ENCODE data around the gene KRT15.

The KRT15 gene

DNA sequence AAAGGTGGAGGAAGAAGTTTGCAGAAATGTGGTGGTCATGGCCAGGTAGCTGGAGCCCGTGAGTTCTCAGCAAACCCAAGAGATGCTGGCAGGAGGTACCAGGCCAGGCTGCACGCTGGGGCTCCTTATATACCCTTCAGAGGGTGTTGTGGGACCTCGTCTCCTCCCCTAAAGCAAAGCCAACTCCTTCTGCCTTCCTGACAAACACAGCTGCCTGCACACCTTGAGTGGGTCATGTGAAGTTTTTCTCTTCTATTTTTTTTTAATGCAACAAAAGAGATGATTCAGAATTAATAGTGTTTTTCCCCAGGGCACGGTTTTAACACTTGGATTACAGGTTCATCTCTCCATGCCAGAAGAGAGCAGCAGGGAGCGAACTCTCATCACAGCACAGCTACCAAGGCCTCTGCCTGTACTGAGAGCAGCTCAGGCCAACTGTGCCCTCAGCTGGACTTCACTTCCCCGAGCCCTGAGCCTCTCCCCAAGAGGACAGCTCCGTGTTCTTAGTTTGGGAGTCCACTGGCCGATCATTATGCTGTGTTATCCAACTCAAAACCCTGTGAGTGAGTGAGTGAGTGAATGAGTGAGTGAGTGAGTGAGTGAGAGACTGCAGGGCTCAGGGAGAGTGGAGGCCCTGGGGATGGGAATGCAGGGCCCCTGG lies at the start of gene KRT15:
Gene KRT15 (minus strand): TSS at position 102 of the 661 bp plus-strand sequence. CDS start 63 bp downstream, at position 39.
- DNase-seq (ENCODE audit: low read depth in 4 of 4, low spot score in 1 of 4): no peak

DNA sequence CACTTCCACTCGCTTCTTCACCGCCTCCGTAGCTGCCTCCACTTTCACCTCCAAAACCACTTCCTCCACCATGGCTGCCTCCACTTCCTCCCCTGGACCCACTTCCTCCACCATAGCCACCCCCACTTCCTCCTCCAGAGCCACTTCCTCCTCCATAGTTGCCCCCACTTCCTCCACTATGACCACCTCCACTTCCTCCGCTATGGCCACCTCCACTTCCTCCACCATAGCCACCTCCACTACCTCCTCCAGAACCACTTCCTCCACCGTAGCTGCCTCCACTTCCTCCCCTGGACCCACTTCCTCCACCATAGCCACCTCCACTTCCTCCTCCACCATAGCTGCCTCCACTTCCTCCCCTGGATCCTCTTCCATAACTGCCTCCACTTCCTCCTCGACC lies 48.6 kb upstream of the KRT15 start:
- DNase-seq (ENCODE audit: low read depth in 4 of 4, low spot score in 1 of 4): no peak

DNA sequence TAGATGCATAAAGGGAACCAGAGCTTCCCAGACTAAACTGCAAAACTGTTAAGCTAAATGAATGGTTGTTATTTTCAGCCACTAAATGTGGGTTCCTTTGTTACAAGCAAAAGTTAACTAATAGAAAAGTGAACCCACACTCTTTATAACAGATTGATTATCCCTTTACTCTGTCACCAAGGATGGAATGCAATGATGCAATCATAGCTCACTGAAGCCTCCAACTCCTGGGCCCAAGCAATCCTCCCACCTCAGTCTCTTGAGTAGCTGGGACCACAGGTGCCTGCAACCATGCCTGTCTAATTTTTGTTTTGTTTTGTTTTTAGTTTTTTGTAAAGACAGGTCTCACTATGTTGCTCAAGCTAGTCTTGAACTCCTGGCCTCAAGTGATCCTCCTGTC lies 46.6 kb upstream of the KRT15 start:
- DNase-seq (ENCODE audit: low read depth in 4 of 4, low spot score in 1 of 4): no peak

DNA sequence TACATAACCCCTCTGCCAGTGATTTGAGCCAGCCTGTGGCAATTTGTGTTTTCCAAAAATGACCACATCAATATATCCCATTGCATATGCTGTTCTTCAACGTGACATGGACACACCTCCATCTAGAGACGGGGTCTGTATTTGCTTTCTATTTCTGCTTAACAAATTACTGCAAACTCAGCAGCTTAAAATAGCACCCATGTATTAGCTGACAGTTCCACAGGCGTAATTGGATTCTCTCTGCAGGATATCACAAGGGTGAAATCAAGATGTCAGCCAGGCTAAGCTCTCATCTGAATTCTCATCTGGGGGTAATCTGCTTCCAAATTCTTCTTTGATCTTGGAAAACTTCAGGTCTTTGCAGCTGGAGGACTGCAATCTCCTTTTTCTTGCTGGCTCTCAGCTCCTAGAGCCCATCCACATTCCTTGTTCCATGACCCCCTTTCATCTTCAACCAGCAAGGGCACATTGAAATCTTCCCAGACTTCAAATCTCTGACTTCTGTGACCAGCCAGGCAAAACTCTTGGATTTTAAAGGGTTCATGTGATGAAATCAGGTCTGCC lies 45.0 kb upstream of the KRT15 start:
- DNase-seq (ENCODE audit: low read depth in 4 of 4, low spot score in 1 of 4): no peak

DNA sequence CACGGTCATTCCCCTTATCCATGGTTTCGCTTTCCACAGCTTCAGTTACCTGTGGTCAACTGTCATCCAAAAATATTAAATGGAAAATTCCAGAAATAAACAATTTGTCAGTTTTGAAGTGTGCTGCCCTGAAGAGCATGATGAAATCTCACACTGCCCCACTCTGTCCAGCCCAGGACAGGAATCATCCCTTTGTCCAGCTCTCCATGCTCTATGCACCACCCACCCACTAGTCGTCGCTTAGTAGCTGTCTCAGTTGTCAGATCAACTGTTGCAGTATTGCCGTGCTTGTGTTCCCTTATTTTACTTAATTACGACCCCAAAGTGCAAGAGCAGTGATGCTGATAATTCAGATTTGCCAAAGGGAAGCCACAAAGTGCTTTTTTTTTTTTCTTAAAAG lies 42.9 kb upstream of the KRT15 start:
- DNase-seq (ENCODE audit: low read depth in 4 of 4, low spot score in 1 of 4): no peak

DNA sequence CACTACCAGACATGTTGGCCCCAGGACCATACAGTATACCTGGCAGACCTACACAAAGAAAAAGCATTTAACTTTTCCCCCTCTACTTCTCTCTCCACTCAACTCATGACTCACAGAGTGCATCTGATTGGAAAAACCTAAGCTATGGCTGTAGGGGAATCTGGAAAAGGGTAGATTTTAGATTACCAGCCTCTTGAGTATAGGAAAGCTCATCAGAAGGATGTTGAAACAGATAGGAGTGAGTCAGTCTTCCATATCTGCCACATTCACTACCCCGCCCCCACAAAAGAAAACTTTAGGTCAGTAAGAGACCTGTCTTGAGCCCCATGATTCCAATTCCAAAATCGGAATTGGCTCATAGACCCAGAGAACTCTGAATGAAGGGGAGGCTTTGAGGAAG lies 40.9 kb upstream of the KRT15 start:
- no peak for DNase-seq (ENCODE audit: low read depth in 4 of 4, low spot score in 1 of 4)

DNA sequence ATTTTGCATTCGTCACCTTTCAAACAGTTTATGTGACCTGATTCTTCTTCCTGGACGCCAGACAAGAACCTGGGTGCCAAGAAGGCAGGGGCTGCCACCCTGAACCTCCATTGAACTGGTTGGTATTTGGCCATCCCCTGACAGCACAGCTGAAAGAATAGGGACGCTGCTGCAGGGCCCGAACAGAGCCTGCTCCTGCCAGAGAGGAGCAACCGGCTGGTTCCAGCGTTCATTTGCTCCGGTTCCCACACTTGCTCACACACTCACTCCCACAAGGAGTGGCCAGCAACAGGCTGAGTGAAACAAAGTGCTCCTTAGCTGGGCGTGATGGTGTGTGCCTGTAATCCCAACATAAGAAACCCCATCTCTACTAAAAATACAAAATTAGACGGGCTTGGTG lies 38.2 kb upstream of the KRT15 start:
- DNase-seq (ENCODE audit: low read depth in 4 of 4, low spot score in 1 of 4): no peak

DNA sequence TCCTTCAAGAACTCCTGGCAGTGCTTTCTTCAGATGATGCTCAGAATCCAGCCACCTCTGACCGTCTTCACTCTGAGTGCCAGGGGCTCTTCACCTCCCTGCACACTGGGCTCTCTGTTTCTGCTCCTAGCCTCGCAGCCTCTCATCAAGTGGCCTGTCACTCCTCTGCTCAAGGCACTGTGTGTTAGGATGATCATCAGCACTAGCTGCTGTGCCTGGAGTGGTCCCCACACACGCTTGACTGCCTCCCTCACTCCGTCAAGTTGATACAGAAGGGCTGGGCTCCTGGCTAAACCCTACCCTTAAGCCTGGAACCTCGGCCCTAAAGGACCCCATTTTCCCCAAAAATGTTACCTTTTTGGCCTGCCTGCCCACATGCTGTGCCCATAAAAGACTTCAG lies 37.6 kb upstream of the KRT15 start:
- DNase-seq (ENCODE audit: low read depth in 4 of 4, low spot score in 1 of 4): no peak

DNA sequence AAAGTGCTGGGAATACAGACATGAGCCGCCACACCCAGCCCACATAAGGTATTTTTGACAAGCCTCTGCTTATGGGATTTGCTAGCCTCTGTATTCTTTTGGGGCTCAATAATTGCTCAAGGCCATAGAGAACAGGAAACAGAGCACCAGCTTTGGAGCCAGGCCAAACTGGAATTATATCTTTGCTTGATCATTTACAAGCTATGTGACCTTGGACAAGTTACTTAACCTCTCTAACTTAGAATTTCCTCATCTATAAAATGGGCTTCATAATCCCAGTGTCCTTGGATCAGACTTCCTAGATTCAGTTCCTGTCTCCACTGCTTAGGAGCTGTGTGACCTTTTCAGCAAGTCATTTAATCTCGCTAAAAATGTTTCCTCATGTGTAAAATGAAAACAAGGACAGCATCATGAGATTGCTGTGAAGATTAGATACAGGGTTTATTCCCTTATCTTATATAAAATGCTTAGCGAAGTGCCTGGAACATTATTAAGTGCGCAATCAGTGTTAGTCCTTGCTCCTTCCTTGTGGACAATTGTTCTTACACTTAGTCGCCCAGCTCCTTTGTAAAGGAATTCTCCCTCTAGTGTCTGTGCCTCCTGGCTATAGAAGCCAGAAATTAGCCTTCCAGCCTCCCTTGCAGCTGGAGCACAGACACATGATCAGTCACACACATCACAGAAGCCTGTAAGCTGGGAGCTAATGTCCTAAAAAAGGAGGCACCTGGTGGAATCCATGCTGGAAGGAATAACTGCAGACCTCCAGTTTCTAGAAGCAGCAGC lies 36.6 kb upstream of the KRT15 start:
- DNase-seq (ENCODE audit: low read depth in 4 of 4, low spot score in 1 of 4): no peak

DNA sequence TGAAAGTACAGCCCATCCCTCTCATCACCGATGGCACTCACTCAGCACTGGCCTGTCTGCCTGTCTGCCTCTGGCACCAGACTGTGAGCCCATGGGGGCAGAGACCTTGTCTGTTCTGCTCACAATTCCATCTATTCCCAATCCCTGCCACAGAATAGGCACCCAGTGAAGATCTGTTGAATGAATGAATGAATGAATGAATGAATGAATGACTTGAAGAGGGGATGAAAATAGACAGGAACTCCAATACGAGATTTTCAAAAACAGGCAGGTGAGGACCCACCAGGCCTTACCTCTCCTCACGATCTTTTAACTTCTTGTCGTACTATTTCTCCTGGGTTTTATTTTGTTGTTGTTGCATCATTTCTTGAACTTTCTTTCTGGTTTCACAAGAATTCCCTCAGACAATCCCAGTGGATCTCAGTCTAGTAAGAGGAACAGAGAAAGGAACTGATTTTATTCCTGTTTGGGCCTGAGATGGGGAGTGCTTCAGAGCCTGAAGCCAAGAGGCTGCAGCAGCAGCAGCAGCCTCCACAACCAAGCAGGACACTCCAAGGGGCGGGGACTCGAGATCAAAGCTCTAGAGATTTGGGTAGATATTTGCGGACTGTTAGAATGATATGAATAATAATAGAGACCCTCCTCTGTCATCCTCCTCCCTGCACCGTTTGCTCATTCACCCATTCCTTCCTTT lies 35.4 kb upstream of the KRT15 start:
- DNase-seq (ENCODE audit: low read depth in 4 of 4, low spot score in 1 of 4): no peak

DNA sequence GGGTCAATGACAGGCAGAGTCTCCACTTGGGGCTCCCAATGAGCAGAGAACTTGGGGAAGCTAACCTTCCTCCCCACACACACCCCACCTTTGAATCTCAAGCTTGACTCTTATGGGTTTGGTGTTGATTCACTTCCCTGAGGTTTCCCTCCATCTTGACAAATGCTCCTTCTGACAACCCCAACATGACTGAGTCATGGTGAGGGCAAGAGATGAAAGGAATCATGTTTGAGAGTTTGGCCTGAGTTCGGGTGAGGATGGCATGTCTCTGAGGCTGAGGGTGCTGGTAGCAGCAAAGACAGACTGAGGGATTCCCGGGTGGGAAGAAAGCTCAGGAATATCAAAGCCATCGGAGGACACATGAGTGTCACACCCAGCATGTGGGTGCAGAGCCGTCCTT lies 34.5 kb upstream of the KRT15 start:
- DNase-seq (ENCODE audit: low read depth in 4 of 4, low spot score in 1 of 4): no peak

DNA sequence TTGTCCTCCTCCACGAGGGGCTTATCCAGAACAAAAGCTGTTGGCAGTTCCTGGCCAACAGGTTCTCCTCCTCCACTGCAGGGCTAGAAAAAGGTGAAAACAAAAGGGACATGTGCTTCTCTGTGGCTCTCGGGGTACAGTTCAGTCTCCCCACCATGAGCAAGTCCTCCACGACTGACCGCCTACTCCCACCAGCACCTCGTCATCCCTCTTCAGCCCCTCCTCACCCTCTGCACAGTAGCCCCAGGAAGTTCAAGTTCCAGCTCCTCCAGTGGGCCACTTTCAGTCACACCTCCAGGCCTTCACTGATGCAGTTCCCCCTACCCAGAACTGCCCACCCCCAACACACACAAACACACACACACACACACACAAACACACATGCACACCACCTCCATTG lies 33.8 kb upstream of the KRT15 start:
- DNase-seq (ENCODE audit: low read depth in 4 of 4, low spot score in 1 of 4): no peak

DNA sequence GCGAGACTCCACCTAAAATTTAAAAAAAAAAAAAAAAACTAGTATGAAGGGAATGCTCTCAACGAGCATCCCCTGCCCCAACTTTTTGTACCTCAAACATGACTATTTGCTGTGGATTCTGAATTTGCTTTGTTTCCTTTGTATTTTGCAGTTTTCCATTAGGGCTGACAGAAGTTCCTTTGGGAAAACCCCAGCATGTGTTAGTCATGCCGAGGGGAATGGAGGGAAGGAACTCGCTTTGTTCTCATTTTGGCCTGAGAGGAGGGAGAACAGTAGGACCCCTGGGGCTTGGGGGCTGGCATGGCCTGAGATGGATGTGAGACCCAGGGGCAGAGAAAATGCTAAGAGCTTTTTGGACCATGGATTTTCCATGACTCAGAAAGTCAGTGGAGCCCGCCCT lies 32.7 kb upstream of the KRT15 start:
- no peak for DNase-seq (ENCODE audit: low read depth in 4 of 4, low spot score in 1 of 4)

DNA sequence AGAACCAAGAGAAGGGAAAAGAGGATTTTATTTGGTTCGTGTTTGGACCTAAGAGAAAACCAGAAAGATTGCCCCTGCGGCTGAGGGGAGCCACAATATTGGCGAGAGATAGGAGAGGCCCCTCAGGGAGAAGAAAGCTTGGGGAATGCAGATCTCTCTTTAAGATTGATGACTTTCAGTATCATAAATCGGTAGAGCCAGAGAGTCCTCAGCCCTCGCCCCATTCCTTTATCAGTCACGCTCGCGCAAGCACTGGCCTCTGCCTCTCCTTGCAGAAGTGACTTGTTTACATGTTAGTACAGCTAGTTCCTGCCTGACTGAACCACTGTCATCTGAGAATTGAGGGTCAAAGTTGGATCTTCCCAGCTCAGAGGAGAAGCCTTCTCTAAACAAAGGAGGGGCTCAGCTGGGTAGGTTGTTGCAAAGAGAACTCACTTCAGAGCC lies 30.9 kb upstream of the KRT15 start:
- no peak for DNase-seq (ENCODE audit: low read depth in 4 of 4, low spot score in 1 of 4)

DNA sequence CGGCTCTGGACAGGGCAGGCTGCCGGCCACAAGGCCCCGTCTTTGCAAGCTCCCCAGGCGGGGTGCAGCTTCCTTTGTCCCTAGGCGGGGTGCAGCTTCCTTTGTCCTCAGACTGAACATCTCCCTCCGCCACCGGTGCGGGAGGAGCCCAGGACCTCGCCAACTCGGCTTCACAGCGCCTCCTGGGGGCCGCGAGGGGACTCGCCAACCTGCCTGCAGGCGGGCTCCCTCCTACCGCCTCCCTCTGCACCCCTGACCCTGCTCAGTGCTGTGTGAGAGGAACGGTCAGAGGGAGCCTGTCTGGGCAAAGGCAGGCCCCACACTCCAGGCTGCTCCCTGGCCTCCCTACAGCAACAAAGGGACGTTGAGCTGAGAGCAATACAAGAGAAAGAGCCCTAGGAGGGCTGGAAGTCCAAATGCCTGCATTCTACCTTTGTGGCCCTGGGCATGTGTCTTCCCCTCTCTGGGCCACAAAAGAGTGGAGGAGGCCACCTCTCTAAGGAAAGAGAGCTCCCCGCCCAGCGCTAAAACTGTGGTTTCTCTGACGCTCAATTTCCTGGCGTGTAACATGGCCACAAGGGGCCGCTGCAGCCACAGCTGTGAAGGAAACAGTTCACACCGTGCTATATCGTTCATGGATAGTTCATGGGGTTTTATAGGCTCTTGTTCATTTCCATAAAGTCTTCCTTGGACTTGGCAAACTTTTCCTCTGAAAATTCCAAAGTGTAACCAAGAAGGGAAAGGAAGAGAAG lies 30.3 kb upstream of the KRT15 start:
- DNase-seq (ENCODE audit: low read depth in 4 of 4, low spot score in 1 of 4): peak; percentile 58 to 73 (median 64)

DNA sequence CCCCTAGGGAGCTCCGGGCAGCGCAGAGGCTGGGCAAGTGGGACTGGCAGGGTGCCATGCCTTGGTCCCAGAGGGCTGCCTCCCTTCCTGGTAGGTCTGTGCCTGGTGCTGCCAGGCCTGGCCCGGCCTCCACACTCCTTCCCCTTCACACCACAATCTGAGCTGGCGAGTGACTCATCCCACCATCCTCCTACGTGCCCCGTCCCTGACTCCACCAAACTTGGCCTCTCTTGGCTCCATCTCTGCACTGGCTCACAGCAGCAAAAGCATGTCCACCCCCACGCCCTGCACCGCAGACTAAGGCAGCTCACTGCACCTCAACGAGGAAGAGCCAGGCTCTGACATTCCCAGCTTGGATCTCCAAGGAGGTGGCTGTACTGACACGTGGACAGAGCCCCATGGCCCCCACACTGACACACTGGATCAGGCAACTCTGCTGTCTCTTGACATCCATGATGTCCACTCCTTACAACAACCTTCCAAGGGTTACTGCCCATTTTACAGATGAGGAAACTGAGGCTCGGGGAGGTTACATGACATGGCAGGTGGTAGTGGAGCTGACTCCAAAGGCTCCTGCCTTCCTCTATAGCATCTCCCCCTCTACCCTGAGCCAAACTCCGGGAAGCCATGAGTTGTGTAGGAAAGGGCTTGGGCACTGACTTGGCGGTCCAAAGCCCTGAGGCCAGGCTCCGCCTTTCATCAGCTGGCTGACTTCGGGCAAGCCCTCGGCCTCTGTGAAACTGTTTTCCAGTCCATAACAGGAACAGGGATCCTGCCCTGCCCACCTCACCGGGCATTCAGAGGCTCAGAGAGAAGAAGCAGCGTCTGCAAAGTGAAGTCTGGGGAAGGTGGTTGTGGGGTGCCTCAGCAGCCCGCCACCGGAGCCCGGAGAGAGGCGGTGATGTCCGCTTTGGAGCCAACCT lies 29.5 kb upstream of the KRT15 start:
- peak; percentile 32 to 66 (median 46) for DNase-seq (ENCODE audit: low read depth in 4 of 4, low spot score in 1 of 4)

DNA sequence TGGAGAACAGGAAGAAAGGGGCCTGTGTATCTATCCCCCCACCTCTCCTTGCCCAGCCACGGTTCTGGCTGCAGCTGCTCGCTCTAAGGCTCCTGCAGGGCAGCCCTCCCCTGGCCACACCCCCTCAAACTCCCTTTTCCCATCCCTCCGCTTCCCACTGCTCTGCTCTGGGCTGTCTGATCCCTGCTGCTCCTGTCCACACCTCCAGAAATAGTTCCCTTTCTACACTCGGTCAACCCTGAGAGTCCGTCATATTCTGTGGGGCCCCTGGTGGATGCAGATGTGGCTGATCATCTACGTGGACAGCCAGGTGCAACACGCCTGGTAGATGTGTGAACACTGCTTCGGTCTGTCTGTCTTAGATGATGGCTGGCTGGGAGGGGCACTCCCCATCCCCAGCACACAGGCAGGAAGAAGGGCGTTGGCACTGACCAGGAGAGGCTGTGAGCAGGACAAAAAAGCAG lies 28.7 kb upstream of the KRT15 start:
- no peak for DNase-seq (ENCODE audit: low read depth in 4 of 4, low spot score in 1 of 4)

DNA sequence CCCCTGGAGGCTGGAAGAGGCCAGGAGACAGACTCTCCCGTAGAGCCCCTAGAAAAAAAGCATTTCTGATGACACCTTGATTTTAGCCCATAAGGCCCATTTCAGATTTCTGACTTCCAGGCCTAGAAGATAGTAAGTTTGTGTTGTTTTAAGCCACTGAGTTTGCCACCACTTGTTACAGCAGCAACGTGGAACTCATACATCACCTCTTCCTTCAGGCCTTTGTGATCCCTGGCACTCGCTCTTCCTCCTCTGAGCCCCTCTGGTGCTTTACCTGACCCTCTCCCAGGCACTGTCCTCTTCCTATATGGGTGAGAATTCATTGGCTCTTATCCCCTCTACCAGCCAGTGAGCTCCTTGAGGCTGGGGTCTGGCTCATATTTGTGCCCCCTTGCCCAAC lies 28.1 kb upstream of the KRT15 start:
- no peak for DNase-seq (ENCODE audit: low read depth in 4 of 4, low spot score in 1 of 4)

DNA sequence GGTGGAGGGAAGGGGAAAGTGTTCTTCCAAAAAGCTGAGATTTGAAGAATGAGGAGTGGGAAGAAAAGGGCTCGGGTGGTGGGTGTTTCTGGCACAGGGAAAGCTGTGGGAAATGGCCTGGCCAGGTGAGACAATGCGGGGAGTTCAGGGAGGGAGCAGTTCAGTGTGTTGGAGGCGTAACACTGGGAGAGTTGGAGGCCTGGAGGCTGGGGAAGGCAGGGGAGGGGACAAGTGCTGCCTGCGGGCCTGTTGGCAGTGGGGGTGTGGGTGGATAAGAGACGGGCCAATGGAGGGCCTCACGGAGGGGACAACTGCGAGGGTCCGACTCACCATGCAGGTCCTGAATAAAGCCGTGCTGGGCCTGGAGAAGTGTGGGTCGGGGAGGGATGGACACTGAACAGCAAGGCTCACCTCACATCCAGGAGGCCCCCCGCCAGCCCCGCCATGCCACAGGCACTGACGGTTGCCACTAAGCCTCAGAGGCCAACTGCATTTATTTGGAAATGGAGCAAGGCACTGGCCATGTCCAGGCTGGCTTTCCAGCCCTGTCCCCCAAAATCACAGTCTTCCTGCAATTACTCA lies 27.2 kb upstream of the KRT15 start:
- no peak for DNase-seq (ENCODE audit: low read depth in 4 of 4, low spot score in 1 of 4)

DNA sequence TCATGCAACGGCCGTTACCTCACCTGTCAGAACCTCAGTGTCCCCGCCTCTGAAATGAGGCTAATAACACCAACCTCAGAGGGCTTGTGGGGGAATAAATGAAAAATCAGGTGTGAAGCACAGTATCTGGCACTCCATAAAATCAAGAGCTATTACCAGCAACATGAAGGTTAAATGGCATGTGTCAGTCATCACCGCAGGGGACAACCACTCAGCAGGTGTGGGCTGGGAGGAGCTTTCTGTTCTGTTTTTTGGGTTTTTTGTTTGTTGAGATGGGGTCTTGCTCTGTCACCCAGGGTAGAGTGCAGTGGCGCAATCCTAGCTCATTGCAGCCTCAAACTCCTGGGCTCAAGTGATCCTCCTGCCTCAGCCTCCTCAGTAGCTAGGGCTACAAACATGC lies 26.2 kb upstream of the KRT15 start:
- no peak for DNase-seq (ENCODE audit: low read depth in 4 of 4, low spot score in 1 of 4)

All from stimulated activated CD4-positive, alpha-beta T cell treated with anti-CD3 and anti-CD28 coated beads, Interleukin-1b, Interleukin-23, amount 100 ng/mL, for 24 hours (primary cell).